T-cell (primary cell): ENCODE results near the gene KHDC3L. TPM values are rescaled to one million over a fixed set of nuclear protein-coding genes. Genes with fewer than 3 reads are reported as not detected.

Experiments used
- ATAC-seq, 4 experiments: fragments of 200-7000 bp in 3 of 4; fragments of 150-1000 bp in 1 of 4; cut with Tn5 transposase; replicated peaks in 1 of 4; 1 replicate in 3 of 4; 2 replicates in 1 of 4; pipeline ENCODE4 v1.10.0; 2021; ENCODE audit warnings: moderate library complexity in 3 of 4, mild to moderate bottlenecking in 2 of 4, moderate number of reproducible peaks in 1 of 4
- CTCF ChIA-PET, 2 donors: fragments of 300-600 bp; sonication (Branson Sonifier 250); formaldehyde crosslinking; loops; one replicate each; lab custom pipeline; 2022; ENCODE audit warnings: antibody characterized with exemption in 2 of 2; lab: Charles Lee
- POLR2A ChIA-PET, 2 donors: fragments of 300-600 bp; sonication (Branson Sonifier 250); formaldehyde crosslinking; loops; one replicate each; lab custom pipeline; 2022; ENCODE audit warnings: antibody characterized with exemption in 2 of 2; lab: Charles Lee
- DNase-seq, 35 experiments: peaks; one replicate each; pipeline versions ENCODE4 v3.0.0 to v3.0.0-alpha.2; 2013 to 2023
- H3K27ac ChIP-seq: one replicate; pipeline ENCODE4 v1.5.1; 2013; ENCODE audit warnings: low read length
- H3K27me3 ChIP-seq, 2 experiments: replicated peaks in 1 of 2; 1 replicate in 1 of 2; 2 replicates in 1 of 2; pipeline versions ENCODE4 v1.6.1 to v1.7.0; 2013; ENCODE audit warnings: low read length in 1 of 2, mixed read lengths in 1 of 2; ENCODE audit not compliant: control insufficient read depth in 2 of 2, insufficient read depth in 2 of 2; ENCODE audit errors: extremely low read depth in 1 of 2
- H3K36me3 ChIP-seq, 2 donors: 1 replicate in 1 of 2; 2 replicates in 1 of 2; pipeline versions ENCODE4 v1.6.1 to v1.7.0; 2013; ENCODE audit warnings: low read length in 1 of 2; ENCODE audit not compliant: control insufficient read depth in 2 of 2, insufficient read depth in 1 of 2; ENCODE audit errors: extremely low read depth in 1 of 2
- H3K4me1 ChIP-seq, 2 experiments: 1 replicate in 1 of 2; 2 replicates in 1 of 2; pipeline versions ENCODE4 v1.6.1 to v1.7.0; 2013; ENCODE audit warnings: low read length in 2 of 2, mixed read lengths in 1 of 2; ENCODE audit not compliant: insufficient read depth in 2 of 2, control insufficient read depth in 1 of 2; ENCODE audit errors: extremely low read depth in 1 of 2
- H3K4me3 ChIP-seq, 2 donors: 1 replicate in 1 of 2; 2 replicates in 1 of 2; pipeline versions ENCODE4 v1.5.1 to v1.7.0; 2013; ENCODE audit warnings: mild to moderate bottlenecking in 2 of 2, low read length in 1 of 2, moderate library complexity in 1 of 2; ENCODE audit not compliant: control insufficient read depth in 1 of 2; ENCODE audit errors: extremely low read depth in 1 of 2
- H3K9me3 ChIP-seq: 2 replicates; pipeline ENCODE4 v1.7.0; 2013
- H3K27ac Mint-ChIP-seq, 2 donors: one replicate each; pipeline ENCODE4 v1.8.0; 2020 to 2021; ENCODE audit warnings: mild to moderate bottlenecking in 2 of 2, mixed read lengths in 2 of 2
- H3K27me3 Mint-ChIP-seq, 2 donors: one replicate each; pipeline ENCODE4 v1.8.0; 2021 to 2022; ENCODE audit warnings: mixed read lengths in 2 of 2
- H3K36me3 Mint-ChIP-seq: one replicate; pipeline ENCODE4 v1.8.0; 2021; ENCODE audit warnings: mixed read lengths
- H3K4me1 Mint-ChIP-seq, 3 donors: one replicate each; pipeline ENCODE4 v1.8.0; 2020 to 2022; ENCODE audit warnings: mixed read lengths in 3 of 3, mild to moderate bottlenecking in 1 of 3
- H3K4me3 Mint-ChIP-seq, 3 donors: one replicate each; pipeline ENCODE4 v1.8.0; 2020 to 2022; ENCODE audit warnings: mild to moderate bottlenecking in 3 of 3, mixed read lengths in 3 of 3, moderate library complexity in 3 of 3
- H3K9me3 Mint-ChIP-seq, 3 donors: one replicate each; pipeline ENCODE4 v1.8.0; 2020 to 2022; ENCODE audit warnings: mixed read lengths in 3 of 3
- WGBS: methylation state at CpG from one replicate; pipeline ENCODE4 v1.1.5; 2013; ENCODE audit warnings: missing lambda C conversion rate; ENCODE audit not compliant: insufficient coverage; 5-methylcytosine and 5-hydroxymethylcytosine counted together
- total RNA-seq, 35 experiments: library from RNA in 6 of 35; stranded (reverse) in 6 of 35; fragments of 120-200 nt in 1 of 35; gene quantifications; one replicate each; pipeline versions ENCODE4 v1.2.1 to v1.2.4 and lab custom pipeline; 2013 to 2026

Gene KHDC3L
- total RNA-seq, 5 donors from 2014 or later (not counting 1 experiment from before 2014, with no cell fraction given) = not detected

DNA sequence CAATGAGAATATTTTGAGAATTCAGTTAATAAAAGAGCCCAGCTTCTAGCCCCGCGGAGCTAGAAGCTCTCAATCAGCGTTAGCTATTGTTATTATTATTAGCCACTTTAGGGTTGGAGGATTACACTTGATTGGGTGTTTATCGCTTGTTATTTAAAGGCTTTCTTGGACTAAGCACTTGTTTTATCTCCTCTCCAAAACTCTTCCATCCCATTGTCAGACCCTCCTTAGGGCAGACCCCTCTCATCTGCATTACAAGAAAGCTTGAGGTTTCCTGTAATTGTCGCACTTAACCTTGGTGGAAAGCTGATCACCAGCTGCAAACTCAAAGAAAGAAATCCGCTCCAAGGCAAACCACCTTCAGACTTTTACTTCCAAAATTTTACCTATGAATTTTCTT is 13.1 kb upstream of the KHDC3L start:
- H3K36me3 Mint-ChIP-seq = no peaks in the 10 kb centered on the region
- ATAC-seq (no peak), DNase-seq (no peak)
- H3K27ac ChIP-seq = no peak overlapping the region
- H3K36me3 ChIP-seq = no peaks in the 10 kb centered on the region
- no peaks in the 10 kb centered on the region for H3K4me1 Mint-ChIP-seq
- H3K9me3 ChIP-seq = no peaks in the 10 kb centered on the region
- H3K4me3 ChIP-seq = no peak overlapping the region
- H3K27me3 Mint-ChIP-seq = peaks cover 43 to 47% of the 10 kb centered on the region in 2 donors
- H3K4me1 ChIP-seq = no peaks in the 10 kb centered on the region
- ChIA-PET CTCF (no interaction called here), POLR2A (no interaction called here)
- no peak overlapping the region for H3K4me3 Mint-ChIP-seq
- WGBS = no CpG with 5 or more reads among the region's 6 CpGs
- H3K27ac Mint-ChIP-seq = no peak overlapping the region
- H3K9me3 Mint-ChIP-seq = no peaks in the 10 kb centered on the region
- H3K27me3 ChIP-seq = peaks cover 5 to 43% of the 10 kb centered on the region in 2 experiments

GRCh38 chr6:73353636-73354593 is 8.5 kb upstream of the KHDC3L start, which contains the start of gene DPPA5:
DPPA5 (minus strand) TSS chr6:73354276; CDS start chr6:73354225, 51 bp downstream.
- H3K9me3 ChIP-seq = no peaks in the 10 kb centered on the region
- peaks cover 26 to 27% of the 10 kb centered on the region in 2 donors for H3K27me3 Mint-ChIP-seq
- no peaks in the 10 kb centered on the region for H3K4me1 ChIP-seq
- H3K27ac ChIP-seq = no peak within 1 kb of the TSS
- H3K4me3 Mint-ChIP-seq = no peak within 1 kb of the TSS
- no peaks in the 10 kb centered on the region for H3K4me1 Mint-ChIP-seq
- ChIA-PET CTCF (interaction anchor here in 1 of 2 donors (0.7 kb wide), 1 partner anchor 238 kb away, joined by 6 read pairs; no protein-coding TSS in a partner anchor), POLR2A (no interaction called here)
- H3K9me3 Mint-ChIP-seq = no peaks in the 10 kb centered on the region
- no peak for ATAC-seq
- H3K4me3 ChIP-seq = no peak within 1 kb of the TSS
- DNase-seq = no peak
- WGBS = 85% methylated on average over 46 of the region's 59 CpGs
- H3K27ac Mint-ChIP-seq = no peak within 1 kb of the TSS
- H3K27me3 ChIP-seq = peaks cover 0 to 37% of the 10 kb centered on the region in 2 experiments
- no peaks in the 10 kb centered on the region for H3K36me3 Mint-ChIP-seq
- H3K36me3 ChIP-seq = no peaks in the 10 kb centered on the region

- ChIA-PET CTCF (no interaction called here), POLR2A (no interaction called here)
Observed at GRCh38 chr6:73362869-73363536, 545 bp downstream of the KHDC3L start.

GRCh38 chr6:73363537-73363875 is 1.0 kb downstream of the KHDC3L start:
- H3K27me3 ChIP-seq = peaks cover 0 to 20% of the 10 kb centered on the region in 2 experiments
- ChIA-PET CTCF (no interaction called here), POLR2A (no interaction called here)
- no peak overlapping the region for H3K27ac Mint-ChIP-seq
- no peaks in the 10 kb centered on the region for H3K36me3 Mint-ChIP-seq
- H3K36me3 ChIP-seq = no peaks in the 10 kb centered on the region
- WGBS = 96% methylated on average over 18 of the region's 23 CpGs
- H3K9me3 ChIP-seq = no peaks in the 10 kb centered on the region
- H3K4me3 Mint-ChIP-seq = no peak overlapping the region
- DNase-seq (no peak), ATAC-seq (no peak)
- no peaks in the 10 kb centered on the region for H3K9me3 Mint-ChIP-seq
- H3K4me3 ChIP-seq = no peak overlapping the region
- no peaks in the 10 kb centered on the region for H3K4me1 ChIP-seq
- H3K4me1 Mint-ChIP-seq = no peaks in the 10 kb centered on the region
- H3K27me3 Mint-ChIP-seq = peaks cover 0 to 3% of the 10 kb centered on the region in 2 donors
- no peak overlapping the region for H3K27ac ChIP-seq

More at GRCh38 chr6:73362869-73363536, 545 bp downstream of the KHDC3L start:
- Histone ChIP-seq H3K27me3 (peaks cover 0 to 20% of the 10 kb centered on the region in 2 experiments), H3K9me3 (no peaks in the 10 kb centered on the region), H3K27ac (no peak overlapping the region), H3K4me1 (no peaks in the 10 kb centered on the region), H3K36me3 (no peaks in the 10 kb centered on the region), H3K4me3 (no peak overlapping the region)
- Mint-ChIP-seq H3K27me3 (peaks cover 0 to 3% of the 10 kb centered on the region in 2 donors), H3K4me1 (no peaks in the 10 kb centered on the region), H3K36me3 (no peaks in the 10 kb centered on the region), H3K9me3 (no peaks in the 10 kb centered on the region), H3K4me3 (no peak overlapping the region), H3K27ac (no peak overlapping the region)
- DNase-seq = no peak
- ATAC-seq = no peak
- WGBS = 96% methylated on average over 27 of the region's 31 CpGs

GRCh38 chr6:73364121-73364520 is 1.7 kb downstream of the KHDC3L start:
- no peak overlapping the region for H3K27ac Mint-ChIP-seq

DNA sequence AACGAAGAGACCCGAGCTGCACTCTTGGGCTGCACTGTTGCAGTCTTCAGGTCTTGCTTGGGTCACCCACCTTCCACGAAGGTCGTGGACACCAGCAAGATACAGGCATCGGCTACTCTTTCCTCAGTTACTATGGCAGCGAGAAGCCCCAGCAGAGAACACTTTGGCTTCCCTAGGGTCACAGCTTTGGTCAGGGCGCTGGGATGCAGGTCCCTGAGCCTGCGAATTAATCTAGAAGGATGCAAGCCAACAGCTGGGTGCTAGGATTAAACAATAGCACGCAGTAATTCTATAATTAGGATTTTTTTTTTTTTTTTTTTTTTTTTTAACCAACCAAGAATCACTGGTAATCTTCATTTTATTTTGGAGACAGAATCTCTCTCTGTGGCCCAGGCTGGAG is 2.1 kb downstream of the KHDC3L start:
- no peaks in the 10 kb centered on the region for H3K36me3 Mint-ChIP-seq
- CTCF ChIA-PET = interaction anchor here (0.6 kb wide), 2 partner anchors 145 to 222 kb away, joined by 3 to 4 read pairs; no protein-coding TSS in a partner anchor
- no peak for ATAC-seq

More at GRCh38 chr6:73364121-73364520, 1.7 kb downstream of the KHDC3L start:
- CTCF ChIA-PET = interaction anchor here in 1 of 2 donors (0.6 kb wide), 1 partner anchor 145 kb away, joined by 3 read pairs; no protein-coding TSS in a partner anchor
- WGBS = 96% methylated on average over 11 of the region's 14 CpGs
- H3K4me1 Mint-ChIP-seq = no peaks in the 10 kb centered on the region
- Histone ChIP-seq H3K4me1 (no peaks in the 10 kb centered on the region), H3K27me3 (peaks cover 0 to 20% of the 10 kb centered on the region in 2 experiments), H3K9me3 (no peaks in the 10 kb centered on the region), H3K27ac (no peak overlapping the region), H3K36me3 (no peaks in the 10 kb centered on the region), H3K4me3 (no peak overlapping the region)
- no peaks in the 10 kb centered on the region for H3K36me3 Mint-ChIP-seq
- H3K9me3 Mint-ChIP-seq = no peaks in the 10 kb centered on the region
- ATAC-seq = no peak
- no peak for DNase-seq
- POLR2A ChIA-PET = interaction anchor here in 1 of 2 donors (0.6 kb wide), 1 partner anchor 35 kb away, joined by 5 read pairs; no protein-coding TSS in a partner anchor
- H3K27me3 Mint-ChIP-seq = peaks cover 0 to 3% of the 10 kb centered on the region in 2 donors
- no peak overlapping the region for H3K4me3 Mint-ChIP-seq

More for the DNA sequence above, 2.1 kb downstream of the KHDC3L start:
- Histone ChIP-seq H3K4me1 (no peaks in the 10 kb centered on the region), H3K27ac (no peak overlapping the region), H3K4me3 (no peak overlapping the region), H3K27me3 (peaks cover 0 to 20% of the 10 kb centered on the region in 2 experiments), H3K9me3 (no peaks in the 10 kb centered on the region), H3K36me3 (no peaks in the 10 kb centered on the region)
- peaks cover 0 to 3% of the 10 kb centered on the region in 2 donors for H3K27me3 Mint-ChIP-seq
- no peak overlapping the region for H3K4me3 Mint-ChIP-seq
- H3K4me1 Mint-ChIP-seq = no peaks in the 10 kb centered on the region
- WGBS = 89% methylated on average over 6 of the region's 9 CpGs
- POLR2A ChIA-PET = interaction anchor here (0.5 to 0.6 kb wide), 2 partner anchors 36 to 417 kb away, joined by 5 read pairs; no protein-coding TSS in a partner anchor
- no peaks in the 10 kb centered on the region for H3K9me3 Mint-ChIP-seq
- no peak overlapping the region for H3K27ac Mint-ChIP-seq
- no peak for DNase-seq
